SK-N-SH (cell line): ENCODE data around the gene SDHA.
"Not testable (repeated sequence)": the region's sequence is repeated elsewhere in the genome, so short reads cannot be mapped to it uniquely, and the experiment has no call there.

Experiments
- CHD2 ChIP-seq: fragments of 150-350 bp; IDR thresholded peaks from 2 replicates; pipeline ENCODE4 v1.6.1; 2018; ENCODE audit warnings: low read length; ENCODE audit not compliant: partially characterized antibody
- TF ChIP-seq, protein P1 (sequence below): fragments of 200-600 bp; sonication (generic); IDR thresholded peaks from 2 replicates; pipeline ENCODE4 v1.6.1; 2017; ENCODE audit warnings: antibody characterized with exemption, mild to moderate bottlenecking, moderate library complexity
- TF ChIP-seq, protein P2 (sequence below): IDR thresholded peaks from 2 replicates; pipeline ENCODE4 v1.4.0; 2012; ENCODE audit warnings: low read depth

DNA sequence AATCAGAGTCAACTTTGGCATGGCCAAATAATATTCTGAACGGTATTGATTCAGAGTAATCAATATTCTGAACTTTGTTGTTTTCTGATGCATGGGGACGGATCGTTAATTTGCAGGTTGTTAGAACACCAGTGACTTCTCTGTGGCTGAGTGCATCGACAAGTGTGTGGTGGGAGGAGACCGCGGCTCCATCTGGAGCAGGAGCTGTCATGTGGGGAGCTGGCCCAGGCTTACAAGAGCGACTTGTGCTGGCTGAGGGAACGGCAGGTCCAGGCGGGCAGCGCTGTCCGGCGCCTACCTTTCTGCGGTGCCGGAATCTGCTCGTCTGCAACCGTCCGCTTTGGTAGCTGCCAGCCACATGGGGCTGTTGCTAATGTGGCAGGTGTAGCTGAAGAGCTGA, 9.3 kb downstream of the SDHA start:
- TF ChIP-seq, protein P1, sequence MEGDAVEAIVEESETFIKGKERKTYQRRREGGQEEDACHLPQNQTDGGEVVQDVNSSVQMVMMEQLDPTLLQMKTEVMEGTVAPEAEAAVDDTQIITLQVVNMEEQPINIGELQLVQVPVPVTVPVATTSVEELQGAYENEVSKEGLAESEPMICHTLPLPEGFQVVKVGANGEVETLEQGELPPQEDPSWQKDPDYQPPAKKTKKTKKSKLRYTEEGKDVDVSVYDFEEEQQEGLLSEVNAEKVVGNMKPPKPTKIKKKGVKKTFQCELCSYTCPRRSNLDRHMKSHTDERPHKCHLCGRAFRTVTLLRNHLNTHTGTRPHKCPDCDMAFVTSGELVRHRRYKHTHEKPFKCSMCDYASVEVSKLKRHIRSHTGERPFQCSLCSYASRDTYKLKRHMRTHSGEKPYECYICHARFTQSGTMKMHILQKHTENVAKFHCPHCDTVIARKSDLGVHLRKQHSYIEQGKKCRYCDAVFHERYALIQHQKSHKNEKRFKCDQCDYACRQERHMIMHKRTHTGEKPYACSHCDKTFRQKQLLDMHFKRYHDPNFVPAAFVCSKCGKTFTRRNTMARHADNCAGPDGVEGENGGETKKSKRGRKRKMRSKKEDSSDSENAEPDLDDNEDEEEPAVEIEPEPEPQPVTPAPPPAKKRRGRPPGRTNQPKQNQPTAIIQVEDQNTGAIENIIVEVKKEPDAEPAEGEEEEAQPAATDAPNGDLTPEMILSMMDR, result not testable (repeated sequence)
- not testable (repeated sequence) for TF ChIP-seq CHD2
- TF ChIP-seq, protein P2, sequence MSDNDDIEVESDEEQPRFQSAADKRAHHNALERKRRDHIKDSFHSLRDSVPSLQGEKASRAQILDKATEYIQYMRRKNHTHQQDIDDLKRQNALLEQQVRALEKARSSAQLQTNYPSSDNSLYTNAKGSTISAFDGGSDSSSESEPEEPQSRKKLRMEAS, result not testable (repeated sequence)
